Naive thymus-derived CD8-positive, alpha-beta T cell (primary cell): ENCODE measurements around the gene GTF2IRD1. TPM values are rescaled to one million over a fixed set of nuclear protein-coding genes. Genes with fewer than 3 reads are reported as not detected.
"Not testable (repeated sequence)": the region's sequence is repeated elsewhere in the genome, so short reads cannot be mapped to it uniquely, and the experiment has no call there.

Source experiments
- ATAC-seq, 2 donors: fragments of 150-1000 bp; cut with Tn5 transposase in 1 of 2; sonication (Bioruptor Pico), chemical (Tn5 transposase) in 1 of 2; 1 replicate in 1 of 2; 2 replicates in 1 of 2; pipeline ENCODE4 v1.10.0; 2021; ENCODE audit warnings: mild to moderate bottlenecking in 2 of 2, moderate library complexity in 2 of 2
- POLR2A ChIA-PET: fragments of 350-600 bp; sonication (Branson Sonifier 250); formaldehyde crosslinking; loops from one replicate; lab custom pipeline; 2021; ENCODE audit warnings: antibody characterized with exemption; lab: Charles Lee
- DNase-seq, 10 donors: peaks; one replicate each; pipeline versions ENCODE4 v3.0.0 to v3.0.0-alpha.2; 2020 to 2022
- H3K27ac Mint-ChIP-seq, 10 donors: one replicate each; pipeline ENCODE4 v1.8.0; 2020 to 2022; ENCODE audit warnings: mild to moderate bottlenecking in 10 of 10, mixed read lengths in 10 of 10, moderate library complexity in 4 of 10, inconsistent platforms in 1 of 10
- H3K27me3 Mint-ChIP-seq, 5 donors: one replicate each; pipeline ENCODE4 v1.8.0; 2021 to 2022; ENCODE audit warnings: mixed read lengths in 5 of 5
- H3K36me3 Mint-ChIP-seq, 3 donors: one replicate each; pipeline ENCODE4 v1.8.0; 2020 to 2022; ENCODE audit warnings: mixed read lengths in 3 of 3, mild to moderate bottlenecking in 2 of 3, inconsistent platforms in 1 of 3
- H3K4me1 Mint-ChIP-seq, 4 donors: one replicate each; pipeline ENCODE4 v1.8.0; 2021 to 2022; ENCODE audit warnings: mixed read lengths in 4 of 4
- H3K4me3 Mint-ChIP-seq, 10 donors: one replicate each; pipeline ENCODE4 v1.8.0; 2020 to 2022; ENCODE audit warnings: mild to moderate bottlenecking in 10 of 10, mixed read lengths in 10 of 10, moderate library complexity in 6 of 10, inconsistent platforms in 1 of 10
- H3K9me3 Mint-ChIP-seq, 9 donors: one replicate each; pipeline ENCODE4 v1.8.0; 2020 to 2022; ENCODE audit warnings: mixed read lengths in 9 of 9, mild to moderate bottlenecking in 3 of 9, inconsistent platforms in 1 of 9, moderate library complexity in 1 of 9
- polyA plus RNA-seq, 3 donors: library from polyadenylated mRNA; unstranded; fragments of 300-500 nt; fragmentation: Illumina TruSeq; gene quantifications; one replicate each; pipeline ENCODE4 v1.2.3, GENCODE V29; 2021
- total RNA-seq, 8 experiments: library from RNA in 2 of 8; stranded (reverse) in 2 of 8; gene quantifications; one replicate each; pipeline ENCODE4 v1.2.3 and lab custom pipeline; 2021 to 2026

Gene GTF2IRD1
- total and polyA plus RNA-seq, 5 experiments from 2014 or later, result 1.3 to 1.8 TPM; not detected in 3

DNA sequence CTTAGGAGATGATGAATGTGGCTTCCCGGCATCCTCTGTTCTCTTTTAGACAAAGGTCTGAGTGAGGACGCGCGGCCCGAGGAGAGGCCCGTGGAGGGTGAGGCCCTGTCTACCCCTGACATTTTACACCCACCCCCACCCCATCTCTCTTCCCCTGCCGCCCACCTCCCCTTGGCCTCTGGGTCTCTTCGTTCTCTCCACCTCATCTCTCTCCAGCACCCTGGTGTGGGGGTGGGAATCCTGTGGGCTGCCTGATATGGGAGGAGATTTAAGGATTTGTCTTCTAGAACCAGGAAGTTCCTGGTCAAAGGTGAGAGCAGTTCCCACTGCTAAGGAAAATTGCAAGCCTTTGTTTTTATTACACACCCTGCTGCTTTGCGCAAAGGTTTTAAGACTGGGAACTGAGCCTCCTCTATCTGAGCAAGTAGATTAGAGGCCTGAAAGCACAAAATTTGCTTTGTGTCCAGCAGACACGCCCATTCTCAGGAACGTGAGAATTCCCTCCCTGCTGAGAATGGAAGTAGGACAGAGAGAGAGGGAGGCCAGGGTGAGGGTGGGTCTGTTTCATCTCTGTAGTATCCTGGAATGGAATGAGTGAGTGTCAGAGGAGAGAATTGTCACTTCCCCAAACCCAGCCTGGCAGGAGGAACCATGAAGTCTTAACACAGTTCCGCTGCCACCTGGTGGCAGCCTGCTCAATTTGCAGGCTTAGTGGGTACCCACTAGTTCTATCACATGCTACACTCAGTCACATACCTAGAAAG lies 91.2 kb downstream of the GTF2IRD1 start:
- Mint-ChIP-seq H3K9me3 (peaks cover 0 to 8% (median 3%) of the 10 kb centered on the region in 9 donors), H3K27me3 (no peaks in the 10 kb centered on the region), H3K36me3 (no peaks in the 10 kb centered on the region), H3K4me3 (no peak overlapping the region), H3K27ac (no peak overlapping the region), H3K4me1 (no peaks in the 10 kb centered on the region)
- POLR2A ChIA-PET, result no interaction called here
- ATAC-seq (no peak), DNase-seq (peak in 1 of 10 donors; percentile 12)

DNA sequence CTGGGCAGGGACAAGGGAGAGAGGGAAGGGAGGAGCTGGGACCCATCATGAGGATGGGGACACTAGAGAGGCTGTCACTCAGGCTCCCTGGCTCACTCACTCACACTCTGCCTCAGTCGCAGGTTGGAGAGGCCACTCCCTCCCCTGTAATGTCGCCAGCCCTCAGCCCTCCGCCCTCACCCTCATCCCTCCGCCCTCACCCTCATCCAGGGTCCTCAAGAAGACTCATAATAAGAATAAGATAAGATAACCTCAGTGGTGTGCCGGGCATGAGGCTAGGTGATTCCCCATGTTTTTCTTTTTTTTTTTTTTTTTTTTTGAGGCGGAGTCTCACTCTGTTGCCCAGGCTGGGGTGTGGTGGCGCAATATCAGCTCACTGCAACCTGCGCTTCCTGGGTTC lies 92.2 kb downstream of the GTF2IRD1 start:
- Mint-ChIP-seq H3K9me3 (peaks cover 0 to 8% (median 3%) of the 10 kb centered on the region in 9 donors), H3K36me3 (no peaks in the 10 kb centered on the region), H3K27me3 (no peaks in the 10 kb centered on the region), H3K4me1 (no peaks in the 10 kb centered on the region), H3K4me3 (no peak overlapping the region), H3K27ac (no peak overlapping the region)
- ATAC-seq, result no peak
- POLR2A ChIA-PET, result no interaction called here
- no peak for DNase-seq

- H3K27me3 Mint-ChIP-seq, ATAC-seq: not testable (repeated sequence)
Observed at GRCh38 chr7:74553596-74554012, 99.9 kb downstream of the GTF2IRD1 start.

GRCh38 chr7:74554178-74554577 lies 100.5 kb downstream of the GTF2IRD1 start:
- ATAC-seq (no peak), DNase-seq (no peak)
- Mint-ChIP-seq H3K27ac (peak overlapping the region in 1 of 10 donors; percentile 59), H3K9me3 (no peaks in the 10 kb centered on the region), H3K36me3 (no peaks in the 10 kb centered on the region), H3K4me1 (peaks cover 0 to 1% (median 0%) of the 10 kb centered on the region in 4 donors), H3K4me3 (no peak overlapping the region), H3K27me3 (no peaks in the 10 kb centered on the region)
- POLR2A ChIA-PET, result interaction anchor here (0.6 kb wide), 1 partner anchor 142 kb away, joined by 3 read pairs; no protein-coding TSS in a partner anchor

More at GRCh38 chr7:74553596-74554012, 99.9 kb downstream of the GTF2IRD1 start:
- POLR2A ChIA-PET, H3K36me3 Mint-ChIP-seq, H3K27ac Mint-ChIP-seq, DNase-seq, H3K4me3 Mint-ChIP-seq, H3K4me1 Mint-ChIP-seq, H3K9me3 Mint-ChIP-seq: not testable (repeated sequence)

GRCh38 chr7:74560086-74560719 lies 106.5 kb downstream of the GTF2IRD1 start:
- no peaks in the 10 kb centered on the region for H3K4me1 Mint-ChIP-seq
- H3K9me3 Mint-ChIP-seq, result no peaks in the 10 kb centered on the region
- ATAC-seq, result no peak
- DNase-seq, result no peak
- H3K4me3 Mint-ChIP-seq, result no peak overlapping the region
- no peaks in the 10 kb centered on the region for H3K27me3 Mint-ChIP-seq
- POLR2A ChIA-PET, result no interaction called here
- H3K36me3 Mint-ChIP-seq, result no peaks in the 10 kb centered on the region
- H3K27ac Mint-ChIP-seq, result no peak overlapping the region

DNA sequence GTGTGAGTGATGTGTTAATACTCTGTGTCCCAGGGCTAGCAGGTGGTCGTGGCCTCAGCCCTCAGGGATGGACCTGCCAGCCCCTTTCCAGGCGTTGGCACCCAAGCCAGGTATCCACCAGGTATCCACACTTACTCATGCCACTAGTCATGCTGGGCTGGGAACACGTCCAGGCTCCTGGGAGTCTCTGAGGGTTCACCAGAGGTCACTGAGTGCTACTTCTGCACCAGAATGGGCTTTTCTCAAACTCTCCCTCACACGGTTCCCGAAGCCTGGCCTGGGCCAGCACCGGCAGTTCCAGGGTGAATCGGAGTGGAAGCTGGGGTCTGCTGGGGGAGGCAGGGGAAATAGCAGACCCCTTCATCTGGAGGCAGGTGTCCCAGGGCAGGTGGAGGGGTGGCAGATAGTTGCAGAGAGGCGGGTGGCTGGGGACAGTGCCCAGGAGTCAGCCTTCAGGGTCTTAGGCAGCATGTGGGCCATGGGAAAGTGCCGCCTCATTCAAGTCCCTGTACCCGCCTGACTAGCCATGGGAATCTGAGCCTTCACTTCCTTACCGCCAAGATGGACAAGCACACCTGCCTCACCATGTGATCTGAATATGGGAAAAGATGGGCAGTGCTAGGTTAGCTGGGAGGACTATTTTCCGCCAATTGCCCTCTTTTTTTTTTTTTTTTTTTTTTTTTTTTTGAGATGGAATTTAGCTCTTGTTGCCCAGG lies 108.3 kb downstream of the GTF2IRD1 start:
- Mint-ChIP-seq H3K27ac (peak overlapping the region in 1 of 10 donors; percentile 6), H3K4me3 (no peak overlapping the region), H3K9me3 (no peaks in the 10 kb centered on the region), H3K27me3 (no peaks in the 10 kb centered on the region), H3K4me1 (peaks cover 0 to 2% (median 0%) of the 10 kb centered on the region in 4 donors), H3K36me3 (no peaks in the 10 kb centered on the region)
- POLR2A ChIA-PET, result no interaction called here
- DNase-seq, result no peak
- no peak for ATAC-seq

DNA sequence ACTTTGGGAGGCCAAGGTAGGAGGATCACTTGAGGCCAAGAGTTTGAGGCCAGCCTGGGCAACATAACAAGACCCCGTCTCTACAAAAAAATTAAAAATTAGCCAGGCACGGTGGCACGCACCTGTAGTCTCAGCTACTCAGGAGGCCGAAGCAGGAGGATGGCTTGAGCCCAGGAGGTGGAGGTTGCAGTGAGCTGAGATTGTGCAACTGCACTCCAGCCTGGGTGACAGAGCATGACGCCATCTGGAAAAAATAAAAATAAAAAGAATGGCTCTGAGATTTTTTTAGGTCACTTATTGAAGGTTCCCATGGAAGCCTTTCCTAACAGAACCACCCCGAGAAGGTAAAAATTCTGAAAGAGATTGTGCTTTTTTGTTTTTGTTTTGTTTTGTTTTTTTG lies 109.9 kb downstream of the GTF2IRD1 start:
- H3K36me3 Mint-ChIP-seq, H3K27ac Mint-ChIP-seq, H3K27me3 Mint-ChIP-seq, H3K4me1 Mint-ChIP-seq, ATAC-seq, POLR2A ChIA-PET, H3K9me3 Mint-ChIP-seq, DNase-seq, H3K4me3 Mint-ChIP-seq: not testable (repeated sequence)

DNA sequence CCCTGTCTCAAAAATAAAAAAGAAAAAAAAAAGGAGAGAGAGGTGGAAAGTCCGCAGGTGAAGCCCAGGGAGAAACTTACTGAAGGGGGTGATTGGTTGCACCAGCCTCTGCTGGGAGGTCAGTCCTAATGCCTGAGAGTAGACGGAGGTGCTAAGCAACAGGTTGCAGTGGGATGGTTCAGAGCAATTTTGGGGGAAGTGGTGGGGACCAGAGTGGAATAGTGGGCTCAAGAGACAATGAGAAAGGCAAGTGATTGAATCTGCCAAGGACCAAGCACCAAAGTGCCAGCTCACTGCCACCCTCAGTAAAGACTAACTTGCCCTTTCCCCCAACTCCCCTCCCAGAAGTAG lies 113.6 kb downstream of the GTF2IRD1 start:
- no peak overlapping the region for H3K27ac Mint-ChIP-seq
- no peak for ATAC-seq
- no peak overlapping the region for H3K4me3 Mint-ChIP-seq

DNA sequence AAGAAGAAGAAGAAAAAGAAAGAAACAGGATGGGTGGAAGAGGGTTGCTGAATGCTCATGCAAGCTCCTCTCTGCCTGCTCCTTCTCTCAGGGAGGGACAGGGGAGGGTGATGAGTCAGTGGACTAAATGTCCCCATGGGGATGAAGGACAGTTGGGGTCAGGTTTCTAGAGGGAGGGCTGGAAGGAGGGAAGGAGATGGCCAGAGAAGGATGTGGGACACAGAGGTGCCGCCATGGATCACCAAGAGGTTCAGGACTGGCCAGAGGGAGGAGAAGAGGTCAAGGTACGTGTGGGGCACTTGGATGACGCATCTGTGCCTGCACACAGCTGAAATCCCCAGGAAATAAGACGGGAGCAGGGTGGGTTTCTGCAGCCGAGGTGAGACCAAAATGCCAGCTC lies 115.0 kb downstream of the GTF2IRD1 start:
- ATAC-seq (no peak), DNase-seq (no peak)
- H3K9me3 Mint-ChIP-seq, result no peaks in the 10 kb centered on the region
- peaks cover 0 to 4% (median 1%) of the 10 kb centered on the region in 4 donors for H3K4me1 Mint-ChIP-seq
- H3K4me3 Mint-ChIP-seq, result no peak overlapping the region
- no peaks in the 10 kb centered on the region for H3K36me3 Mint-ChIP-seq
- H3K27me3 Mint-ChIP-seq, result no peaks in the 10 kb centered on the region
- no peak overlapping the region for H3K27ac Mint-ChIP-seq
- POLR2A ChIA-PET, result no interaction called here

More for the DNA sequence above, 113.6 kb downstream of the GTF2IRD1 start:
- DNase-seq, result no peak
- H3K27me3 Mint-ChIP-seq, result no peaks in the 10 kb centered on the region
- POLR2A ChIA-PET, result no interaction called here
- H3K4me1 Mint-ChIP-seq, result peaks cover 0 to 2% (median 0%) of the 10 kb centered on the region in 4 donors
- H3K9me3 Mint-ChIP-seq, result no peaks in the 10 kb centered on the region
- no peaks in the 10 kb centered on the region for H3K36me3 Mint-ChIP-seq

GRCh38 chr7:74569501-74570075 lies 115.9 kb downstream of the GTF2IRD1 start:
- H3K36me3 Mint-ChIP-seq, result no peaks in the 10 kb centered on the region
- ATAC-seq (no peak), DNase-seq (no peak)
- H3K9me3 Mint-ChIP-seq, result no peaks in the 10 kb centered on the region
- H3K4me3 Mint-ChIP-seq, result no peak overlapping the region
- peak overlapping the region in 3 of 10 donors; percentile 47 to 70 (median 65) for H3K27ac Mint-ChIP-seq
- POLR2A ChIA-PET, result no interaction called here
- H3K4me1 Mint-ChIP-seq, result peaks cover 0 to 4% (median 1%) of the 10 kb centered on the region in 4 donors
- no peaks in the 10 kb centered on the region for H3K27me3 Mint-ChIP-seq

DNA sequence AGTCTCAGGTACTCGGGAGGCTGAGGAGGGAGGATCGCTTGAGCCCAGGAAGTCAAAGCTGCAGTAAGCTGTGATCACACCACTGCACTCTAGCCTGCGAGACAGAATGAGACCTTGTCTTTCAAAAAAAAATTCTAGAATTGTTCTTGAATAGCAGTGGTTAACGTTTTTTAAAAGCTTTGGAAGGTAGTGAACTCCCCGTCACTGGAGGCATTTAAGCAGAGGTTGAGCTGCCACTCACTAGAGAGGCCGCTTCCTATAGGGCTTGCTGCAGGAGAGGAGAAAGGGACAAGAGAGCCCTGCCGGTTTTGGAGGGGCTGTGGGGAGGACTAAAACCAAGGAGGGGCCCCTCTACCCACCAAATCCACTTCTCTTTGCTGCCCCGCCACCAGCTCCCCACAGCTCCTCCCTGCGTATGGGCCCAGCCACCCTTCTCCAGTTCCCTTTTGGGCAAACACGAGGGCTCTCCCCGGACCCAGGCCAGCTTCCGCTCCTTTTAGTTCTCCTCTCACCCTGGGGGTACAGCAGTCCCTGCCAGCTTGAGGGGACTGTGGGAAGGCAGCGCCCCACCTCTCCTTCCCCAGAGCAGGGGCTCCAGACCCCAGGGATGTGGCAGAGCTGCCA lies 116.9 kb downstream of the GTF2IRD1 start:
- Mint-ChIP-seq H3K27ac (no peak overlapping the region), H3K27me3 (no peaks in the 10 kb centered on the region), H3K4me3 (no peak overlapping the region), H3K9me3 (no peaks in the 10 kb centered on the region), H3K36me3 (no peaks in the 10 kb centered on the region), H3K4me1 (peaks cover 0 to 4% (median 1%) of the 10 kb centered on the region in 4 donors)
- POLR2A ChIA-PET, result no interaction called here
- ATAC-seq, result no peak
- DNase-seq, result no peak

DNA sequence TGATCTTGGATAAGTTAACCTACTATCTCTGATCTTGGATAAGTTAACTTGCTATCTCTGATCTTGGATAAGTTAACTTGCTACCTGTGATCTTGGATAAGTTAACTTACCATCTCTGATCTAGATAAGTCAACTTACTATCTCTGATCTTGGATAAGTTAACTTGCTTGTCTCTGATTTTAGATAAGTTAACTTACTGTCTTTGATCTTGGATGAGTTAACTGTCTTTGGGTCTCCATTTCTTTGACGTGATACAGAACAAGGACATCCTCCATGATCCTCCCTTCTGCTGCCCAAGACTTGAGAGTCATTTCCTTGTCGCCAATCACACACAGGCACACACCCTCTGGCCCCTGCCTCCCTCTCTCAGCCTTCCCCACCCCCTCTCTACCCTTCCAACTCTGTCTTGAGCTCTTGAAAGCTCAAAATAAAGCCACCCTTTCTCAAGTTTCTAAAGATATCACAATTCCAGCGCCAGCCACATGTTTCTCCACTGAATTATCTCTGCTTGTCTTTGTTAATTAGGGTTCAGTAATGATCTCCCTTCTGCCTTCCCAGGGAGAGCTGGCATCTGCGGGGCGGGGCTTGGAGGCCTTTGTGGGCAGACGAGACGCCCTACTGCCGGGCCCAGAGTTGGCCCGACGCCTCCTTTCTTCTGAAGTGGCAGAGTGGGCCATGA lies 118.7 kb downstream of the GTF2IRD1 start:
- Mint-ChIP-seq H3K27ac (peak overlapping the region in 2 of 10 donors; percentile 35 to 76), H3K36me3 (no peaks in the 10 kb centered on the region), H3K4me1 (peaks cover 0 to 2% (median under 1%) of the 10 kb centered on the region in 4 donors), H3K27me3 (no peaks in the 10 kb centered on the region), H3K4me3 (no peak overlapping the region), H3K9me3 (no peaks in the 10 kb centered on the region)
- no peak for ATAC-seq
- DNase-seq, result no peak
- POLR2A ChIA-PET, result no interaction called here
